ENCODE results near the gene USP37.

USP37 gene

DNA sequence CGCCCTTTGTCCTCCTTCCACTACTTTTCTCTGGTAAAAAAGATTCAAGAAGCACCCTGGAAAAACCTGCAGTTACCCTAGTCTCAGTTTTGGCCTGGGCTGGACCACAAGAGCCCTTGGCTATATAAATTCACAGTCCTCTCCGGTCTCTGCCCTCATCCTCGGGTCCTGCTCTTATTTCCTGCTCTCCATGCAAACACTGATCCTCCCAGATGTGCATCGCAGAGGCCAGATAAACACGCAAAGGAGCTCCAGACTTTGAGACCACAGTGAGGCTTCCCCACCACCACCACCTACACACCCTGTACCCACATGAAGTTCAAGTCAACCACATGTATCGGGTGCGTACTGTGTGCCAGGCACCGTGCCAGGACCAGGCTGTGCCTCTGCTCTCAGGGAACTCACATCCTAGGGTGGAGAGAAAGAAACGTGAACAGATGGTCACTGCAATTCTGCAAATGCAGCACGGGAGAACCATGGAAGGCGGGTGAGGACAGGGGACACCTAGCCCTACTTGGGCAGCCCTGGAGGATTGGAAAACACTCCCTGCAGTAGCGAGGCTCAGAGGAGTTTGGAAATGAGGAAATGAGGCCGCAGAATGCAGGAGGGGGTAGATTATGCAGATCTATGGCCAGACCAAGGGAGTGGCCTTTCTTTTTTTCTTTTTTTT lies 161.1 kb downstream of the USP37 start:
- no peak for DNase-seq

DNA sequence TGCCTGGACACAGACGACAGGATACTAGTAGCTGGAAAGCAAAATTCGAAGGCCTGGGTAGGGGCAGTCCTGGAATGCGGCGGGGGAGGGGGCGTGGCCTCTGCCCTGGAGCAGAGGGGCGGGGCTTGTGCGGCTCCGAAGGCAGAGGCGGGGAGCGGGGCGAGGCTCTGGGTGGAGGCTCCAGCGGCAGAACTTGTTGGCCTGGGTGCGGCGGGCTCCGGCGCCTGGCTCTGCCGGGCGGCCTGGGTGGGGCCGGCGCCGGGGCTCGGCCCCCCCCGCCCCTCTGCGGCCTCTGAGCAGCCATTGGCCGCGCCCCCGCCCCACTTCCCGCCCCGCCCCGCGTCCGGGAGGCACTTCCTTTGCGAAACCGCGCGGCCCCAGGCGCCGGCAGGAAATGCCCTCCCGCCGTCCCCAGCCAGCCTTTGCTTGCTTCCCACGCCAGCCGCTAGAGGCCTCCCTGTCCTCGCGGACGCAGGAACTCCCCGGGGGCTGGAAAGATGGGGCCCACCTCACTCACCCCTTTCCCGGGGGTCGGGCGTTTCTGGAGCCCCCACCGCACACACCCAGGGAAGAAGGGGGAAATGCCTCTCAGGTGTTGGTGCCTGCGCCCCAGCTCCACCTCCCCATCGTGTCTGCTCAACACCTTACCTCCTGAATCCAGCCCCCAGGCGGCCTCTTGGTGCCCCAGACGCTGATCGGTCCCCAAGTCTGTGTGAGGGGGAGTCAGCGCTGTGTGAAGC lies 161.8 kb downstream of the USP37 start:
- Mint-ChIP-seq H3K4me3 (peak overlapping the region; percentile 82), H3K27ac (peak overlapping the region; percentile 45), H3K27me3 (ENCODE audit: low read depth, poor library complexity) (peaks cover 9% of the 10 kb centered on the region), H3K9me3 (no peaks in the 10 kb centered on the region), H3K4me1 (peaks cover 33% of the 10 kb centered on the region), H3K36me3 (ENCODE audit: low read depth) (peaks cover 17% of the 10 kb centered on the region)
- TF ChIP-seq, protein P1, sequence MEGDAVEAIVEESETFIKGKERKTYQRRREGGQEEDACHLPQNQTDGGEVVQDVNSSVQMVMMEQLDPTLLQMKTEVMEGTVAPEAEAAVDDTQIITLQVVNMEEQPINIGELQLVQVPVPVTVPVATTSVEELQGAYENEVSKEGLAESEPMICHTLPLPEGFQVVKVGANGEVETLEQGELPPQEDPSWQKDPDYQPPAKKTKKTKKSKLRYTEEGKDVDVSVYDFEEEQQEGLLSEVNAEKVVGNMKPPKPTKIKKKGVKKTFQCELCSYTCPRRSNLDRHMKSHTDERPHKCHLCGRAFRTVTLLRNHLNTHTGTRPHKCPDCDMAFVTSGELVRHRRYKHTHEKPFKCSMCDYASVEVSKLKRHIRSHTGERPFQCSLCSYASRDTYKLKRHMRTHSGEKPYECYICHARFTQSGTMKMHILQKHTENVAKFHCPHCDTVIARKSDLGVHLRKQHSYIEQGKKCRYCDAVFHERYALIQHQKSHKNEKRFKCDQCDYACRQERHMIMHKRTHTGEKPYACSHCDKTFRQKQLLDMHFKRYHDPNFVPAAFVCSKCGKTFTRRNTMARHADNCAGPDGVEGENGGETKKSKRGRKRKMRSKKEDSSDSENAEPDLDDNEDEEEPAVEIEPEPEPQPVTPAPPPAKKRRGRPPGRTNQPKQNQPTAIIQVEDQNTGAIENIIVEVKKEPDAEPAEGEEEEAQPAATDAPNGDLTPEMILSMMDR (IDR thresholded peaks at IDR 0.05) = peak; percentile 56
- peak; percentile 99 for DNase-seq

More for the DNA sequence above, 161.1 kb downstream of the USP37 start:
- no peaks in the 10 kb centered on the region for H3K9me3 Mint-ChIP-seq
- H3K4me1 Mint-ChIP-seq = peaks cover 33% of the 10 kb centered on the region
- TF ChIP-seq, protein P1 (IDR thresholded peaks at IDR 0.05) = no peak
- peak overlapping the region; percentile 36 for H3K27ac Mint-ChIP-seq
- peaks cover 17% of the 10 kb centered on the region for H3K36me3 Mint-ChIP-seq (ENCODE audit: low read depth)
- peaks cover 12% of the 10 kb centered on the region for H3K27me3 Mint-ChIP-seq (ENCODE audit: low read depth, poor library complexity)
- peak overlapping the region; percentile 82 for H3K4me3 Mint-ChIP-seq

DNA sequence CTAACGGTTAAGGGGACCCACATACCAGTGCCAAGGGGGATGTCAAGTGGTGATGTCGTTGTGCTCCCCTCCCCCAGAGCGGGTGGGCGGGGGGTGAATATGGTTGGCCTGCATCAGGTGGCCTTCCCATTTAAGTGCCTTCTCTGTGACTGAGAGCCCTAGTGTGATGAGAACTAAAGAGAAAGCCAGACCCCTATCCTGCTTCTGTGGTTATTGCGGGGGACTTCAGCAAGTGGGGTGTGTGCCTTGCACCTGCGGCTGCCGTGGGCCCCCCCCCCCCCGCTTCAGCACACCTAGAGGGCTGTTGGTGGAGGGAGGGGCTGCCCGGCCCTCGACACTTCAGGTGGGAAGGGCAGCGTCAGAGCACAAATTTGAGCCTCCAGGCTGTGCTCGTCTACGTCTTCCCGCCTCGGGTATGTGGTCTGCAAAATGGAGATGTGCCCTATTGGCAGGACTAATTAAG lies 162.4 kb downstream of the USP37 start:
- no peaks in the 10 kb centered on the region for H3K9me3 Mint-ChIP-seq
- peak overlapping the region; percentile 80 for H3K4me3 Mint-ChIP-seq
- peaks cover 33% of the 10 kb centered on the region for H3K4me1 Mint-ChIP-seq
- peaks cover 17% of the 10 kb centered on the region for H3K36me3 Mint-ChIP-seq (ENCODE audit: low read depth)
- no peak for DNase-seq
- peaks cover 4% of the 10 kb centered on the region for H3K27me3 Mint-ChIP-seq (ENCODE audit: low read depth, poor library complexity)
- H3K27ac Mint-ChIP-seq = peak overlapping the region; percentile 92
- TF ChIP-seq, protein P1 (IDR thresholded peaks at IDR 0.05) = no peak

DNA sequence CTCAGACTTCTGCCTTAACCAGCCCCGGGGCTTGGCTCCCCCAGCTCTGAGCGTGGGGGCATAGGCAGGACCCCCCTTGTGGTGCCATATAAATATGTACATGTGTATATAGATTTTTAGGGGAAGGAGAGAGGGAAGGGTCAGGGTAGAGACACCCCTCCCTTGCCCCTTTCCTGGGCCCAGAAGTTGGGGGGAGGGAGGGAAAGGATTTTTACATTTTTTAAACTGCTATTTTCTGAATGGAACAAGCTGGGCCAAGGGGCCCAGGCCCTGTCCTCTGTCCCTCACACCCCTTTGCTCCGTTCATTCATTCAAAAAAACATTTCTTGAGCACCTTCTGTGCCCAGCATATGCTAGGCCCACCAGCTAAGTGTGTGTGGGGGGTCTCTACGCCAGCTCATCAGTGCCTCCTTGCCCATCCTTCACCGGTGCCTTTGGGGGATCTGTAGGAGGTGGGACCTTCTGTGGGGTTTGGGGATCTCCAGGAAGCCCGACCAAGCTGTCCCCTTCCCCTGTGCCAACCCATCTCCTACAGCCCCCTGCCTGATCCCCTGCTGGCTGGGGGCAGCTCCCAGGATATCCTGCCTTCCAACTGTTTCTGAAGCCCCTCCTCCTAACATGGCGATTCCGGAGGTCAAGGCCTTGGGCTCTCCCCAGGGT lies 162.9 kb downstream of the USP37 start:
- TF ChIP-seq, protein P1 (IDR thresholded peaks at IDR 0.05) = no peak
- no peak for DNase-seq
- peaks cover 2% of the 10 kb centered on the region for H3K27me3 Mint-ChIP-seq (ENCODE audit: low read depth, poor library complexity)
- H3K9me3 Mint-ChIP-seq = no peaks in the 10 kb centered on the region
- peaks cover 33% of the 10 kb centered on the region for H3K4me1 Mint-ChIP-seq
- peak overlapping the region; percentile 92 for H3K27ac Mint-ChIP-seq
- H3K4me3 Mint-ChIP-seq = peak overlapping the region; percentile 80
- peaks cover 17% of the 10 kb centered on the region for H3K36me3 Mint-ChIP-seq (ENCODE audit: low read depth)

DNA sequence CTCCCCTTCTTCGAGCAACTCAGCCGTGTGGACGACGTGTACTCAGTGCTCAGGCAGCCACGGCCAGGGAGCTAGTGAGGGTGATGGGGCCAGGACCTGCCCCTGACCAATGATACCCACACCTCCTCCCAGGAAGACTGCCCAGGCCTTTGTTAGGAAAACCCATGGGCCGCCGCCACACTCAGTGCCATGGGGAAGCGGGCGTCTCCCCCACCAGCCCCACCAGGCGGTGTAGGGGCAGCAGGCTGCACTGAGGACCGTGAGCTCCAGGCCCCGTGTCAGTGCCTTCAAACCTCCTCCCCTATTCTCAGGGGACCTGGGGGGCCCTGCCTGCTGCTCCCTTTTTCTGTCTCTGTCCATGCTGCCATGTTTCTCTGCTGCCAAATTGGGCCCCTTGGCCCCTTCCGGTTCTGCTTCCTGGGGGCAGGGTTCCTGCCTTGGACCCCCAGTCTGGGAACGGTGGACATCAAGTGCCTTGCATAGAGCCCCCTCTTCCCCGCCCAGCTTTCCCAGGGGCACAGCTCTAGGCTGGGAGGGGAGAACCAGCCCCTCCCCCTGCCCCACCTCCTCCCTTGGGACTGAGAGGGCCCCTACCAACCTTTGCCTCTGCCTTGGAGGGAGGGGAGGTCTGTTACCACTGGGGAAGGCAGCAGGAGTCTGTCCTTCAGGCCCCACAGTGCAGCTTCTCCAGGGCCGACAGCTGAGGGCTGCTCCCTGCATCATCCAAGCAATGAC lies 163.6 kb downstream of the USP37 start:
- H3K27me3 Mint-ChIP-seq (ENCODE audit: low read depth, poor library complexity) = peaks cover 2% of the 10 kb centered on the region
- H3K9me3 Mint-ChIP-seq = no peaks in the 10 kb centered on the region
- H3K4me3 Mint-ChIP-seq = peak overlapping the region; percentile 32
- H3K4me1 Mint-ChIP-seq = peaks cover 33% of the 10 kb centered on the region
- peaks cover 17% of the 10 kb centered on the region for H3K36me3 Mint-ChIP-seq (ENCODE audit: low read depth)
- TF ChIP-seq, protein P1 (IDR thresholded peaks at IDR 0.05) = no peak
- DNase-seq = no peak
- H3K27ac Mint-ChIP-seq = no peak overlapping the region
